Measurements from ENCODE around the gene EFCAB11.

Gene EFCAB11

GRCh38 chr14:89990623-89991275 lies 36.2 kb upstream of the EFCAB11 start:
- TF ChIP-seq, protein P1, sequence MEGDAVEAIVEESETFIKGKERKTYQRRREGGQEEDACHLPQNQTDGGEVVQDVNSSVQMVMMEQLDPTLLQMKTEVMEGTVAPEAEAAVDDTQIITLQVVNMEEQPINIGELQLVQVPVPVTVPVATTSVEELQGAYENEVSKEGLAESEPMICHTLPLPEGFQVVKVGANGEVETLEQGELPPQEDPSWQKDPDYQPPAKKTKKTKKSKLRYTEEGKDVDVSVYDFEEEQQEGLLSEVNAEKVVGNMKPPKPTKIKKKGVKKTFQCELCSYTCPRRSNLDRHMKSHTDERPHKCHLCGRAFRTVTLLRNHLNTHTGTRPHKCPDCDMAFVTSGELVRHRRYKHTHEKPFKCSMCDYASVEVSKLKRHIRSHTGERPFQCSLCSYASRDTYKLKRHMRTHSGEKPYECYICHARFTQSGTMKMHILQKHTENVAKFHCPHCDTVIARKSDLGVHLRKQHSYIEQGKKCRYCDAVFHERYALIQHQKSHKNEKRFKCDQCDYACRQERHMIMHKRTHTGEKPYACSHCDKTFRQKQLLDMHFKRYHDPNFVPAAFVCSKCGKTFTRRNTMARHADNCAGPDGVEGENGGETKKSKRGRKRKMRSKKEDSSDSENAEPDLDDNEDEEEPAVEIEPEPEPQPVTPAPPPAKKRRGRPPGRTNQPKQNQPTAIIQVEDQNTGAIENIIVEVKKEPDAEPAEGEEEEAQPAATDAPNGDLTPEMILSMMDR (IDR thresholded peaks at IDR 0.05; ENCODE audit: low read depth, low read length): no peak
- TF ChIP-seq MYC (IDR thresholded peaks at IDR 0.05; ENCODE audit: low read depth, low read length) (no peak), MAX (IDR thresholded peaks at IDR 0.05; ENCODE audit: low read depth, low read length) (no peak), POLR2A (IDR thresholded peaks at IDR 0.05; ENCODE audit: extremely low read depth, insufficient read length) (no peak)
- H3K4me3 ChIP-seq (ENCODE audit: low read depth, low read length): no peak overlapping the region
- no peak for DNase-seq (ENCODE audit: low read depth)

DNA sequence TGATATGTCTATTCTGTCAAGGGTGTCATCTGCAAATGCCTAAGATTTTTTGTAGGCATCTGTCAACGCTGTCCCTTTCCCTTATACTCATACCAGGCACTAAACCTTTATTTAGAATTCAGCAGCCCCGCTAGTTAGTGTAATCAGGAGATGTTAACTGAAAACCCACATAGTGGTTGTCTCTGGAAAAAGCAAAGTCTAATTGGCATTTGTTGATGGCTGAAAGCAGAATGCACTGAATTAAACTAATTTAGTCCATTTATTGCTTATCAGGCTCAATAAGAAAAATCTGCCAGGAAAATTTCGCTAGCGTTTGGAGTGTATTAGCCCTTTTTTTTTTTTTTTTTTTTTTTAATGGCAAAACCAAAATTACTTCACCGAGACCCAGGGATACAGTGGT lies 35.7 kb upstream of the EFCAB11 start:
- TF ChIP-seq MYC (IDR thresholded peaks at IDR 0.05; ENCODE audit: low read depth, low read length) (no peak), MAX (IDR thresholded peaks at IDR 0.05; ENCODE audit: low read depth, low read length) (no peak), POLR2A (IDR thresholded peaks at IDR 0.05; ENCODE audit: extremely low read depth, insufficient read length) (no peak)
- TF ChIP-seq, protein P1 (IDR thresholded peaks at IDR 0.05; ENCODE audit: low read depth, low read length): no peak
- no peak for DNase-seq (ENCODE audit: low read depth)

DNA sequence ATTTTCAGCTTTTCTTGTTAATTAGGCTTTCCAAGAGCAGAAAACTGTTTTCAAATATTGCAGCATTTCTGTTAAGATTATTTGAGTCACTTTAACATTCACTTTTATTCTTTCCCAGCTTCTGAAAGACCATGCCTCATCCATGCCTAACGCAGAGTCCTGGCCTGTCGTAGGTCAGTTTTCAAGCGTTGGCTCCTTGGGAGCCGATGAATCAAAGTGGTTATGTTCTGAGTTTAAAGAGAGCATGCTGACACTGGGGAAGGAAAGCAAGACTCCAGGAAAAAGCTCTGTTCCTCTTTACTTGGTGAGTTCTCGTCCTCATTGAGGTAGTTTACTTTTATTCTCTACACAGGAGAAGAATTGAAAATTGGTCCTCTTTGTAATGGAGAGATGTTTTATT lies 34.3 kb upstream of the EFCAB11 start:
- H3K4me3 ChIP-seq (ENCODE audit: low read depth, low read length): no peak overlapping the region
- no peak for TF ChIP-seq POLR2A (IDR thresholded peaks at IDR 0.05; ENCODE audit: extremely low read depth, insufficient read length)
- TF ChIP-seq MYC (IDR thresholded peaks at IDR 0.05; ENCODE audit: low read depth, low read length): no peak
- TF ChIP-seq, protein P1 (IDR thresholded peaks at IDR 0.05; ENCODE audit: low read depth, low read length): no peak
- TF ChIP-seq MAX (IDR thresholded peaks at IDR 0.05; ENCODE audit: low read depth, low read length): no peak
- DNase-seq (ENCODE audit: low read depth): no peak

More for the DNA sequence above, 35.7 kb upstream of the EFCAB11 start:
- no peak overlapping the region for H3K4me3 ChIP-seq (ENCODE audit: low read depth, low read length)

DNA sequence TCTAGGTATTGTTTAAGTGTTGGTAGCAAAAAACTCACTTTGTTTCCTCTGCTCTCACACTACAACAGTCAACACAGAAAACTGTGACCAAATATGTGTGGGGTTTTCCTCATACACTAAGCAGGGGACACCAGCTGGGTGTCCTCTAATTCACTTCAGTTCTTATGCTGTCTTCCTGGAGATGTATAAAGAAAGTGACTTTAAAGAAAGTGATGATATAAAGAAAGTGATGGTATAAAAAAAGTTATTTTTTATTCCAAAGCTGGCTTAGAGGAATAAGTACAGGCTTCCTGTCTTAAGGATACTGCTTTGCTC lies 32.6 kb upstream of the EFCAB11 start:
- H3K4me3 ChIP-seq (ENCODE audit: low read depth, low read length): no peak overlapping the region
- no peak for DNase-seq (ENCODE audit: low read depth)
- TF ChIP-seq POLR2A (IDR thresholded peaks at IDR 0.05; ENCODE audit: extremely low read depth, insufficient read length): no peak
- TF ChIP-seq, protein P1 (IDR thresholded peaks at IDR 0.05; ENCODE audit: low read depth, low read length): no peak
- TF ChIP-seq MAX (IDR thresholded peaks at IDR 0.05; ENCODE audit: low read depth, low read length): no peak
- no peak for TF ChIP-seq MYC (IDR thresholded peaks at IDR 0.05; ENCODE audit: low read depth, low read length)

DNA sequence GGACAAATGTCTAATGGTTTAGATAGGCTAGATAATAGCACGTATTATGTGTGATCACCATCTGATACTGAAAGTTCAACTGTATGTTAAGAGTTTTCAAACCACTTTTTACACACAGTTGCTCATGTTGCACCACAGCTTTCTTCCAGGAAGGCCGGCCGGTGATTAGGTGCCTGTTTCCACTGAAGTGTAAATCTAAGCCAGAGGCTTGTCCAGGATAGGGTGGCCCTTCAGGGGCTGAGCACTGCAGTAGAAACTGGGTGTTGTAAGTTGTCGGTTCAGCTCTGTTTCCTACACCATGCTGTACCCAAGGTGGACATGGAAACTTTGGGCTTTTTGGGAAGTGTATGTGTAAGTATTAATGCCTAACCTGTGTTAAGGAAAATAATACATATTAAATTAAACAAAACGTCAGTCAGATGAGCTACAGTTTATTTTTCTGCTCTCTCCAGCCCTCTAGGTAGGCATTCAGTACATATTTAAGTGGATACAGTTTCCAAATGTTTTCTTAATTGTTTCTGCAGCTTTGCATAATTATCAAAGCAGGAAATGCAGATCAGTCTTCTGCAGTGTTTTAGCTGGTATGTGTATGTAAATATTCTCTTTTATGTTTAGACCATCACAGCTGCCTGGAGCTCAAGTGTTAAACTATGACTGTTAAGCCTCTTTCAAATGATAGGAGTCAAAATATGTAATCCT lies 32.1 kb upstream of the EFCAB11 start:
- H3K4me3 ChIP-seq (ENCODE audit: low read depth, low read length): no peak overlapping the region
- DNase-seq (ENCODE audit: low read depth): no peak
- no peak for TF ChIP-seq POLR2A (IDR thresholded peaks at IDR 0.05; ENCODE audit: extremely low read depth, insufficient read length)
- TF ChIP-seq, protein P1 (IDR thresholded peaks at IDR 0.05; ENCODE audit: low read depth, low read length): no peak
- no peak for TF ChIP-seq MYC (IDR thresholded peaks at IDR 0.05; ENCODE audit: low read depth, low read length)
- TF ChIP-seq MAX (IDR thresholded peaks at IDR 0.05; ENCODE audit: low read depth, low read length): no peak
